H1 (cell line): ENCODE measurements around the gene SRSF8. TPM values are rescaled to one million over a fixed set of nuclear protein-coding genes. Genes with fewer than 3 reads are reported as not detected.

Experiments used
- CTCF ChIA-PET: fragments of 300-600 bp; sonication (Branson Sonifier 250); formaldehyde crosslinking; loops from one replicate; lab custom pipeline; 2021; ENCODE audit not compliant: partially characterized antibody; lab: Charles Lee
- POLR2A ChIA-PET: fragments of 300-600 bp; sonication (Branson Sonifier 250); formaldehyde crosslinking; loops from one replicate; lab custom pipeline; 2021; ENCODE audit warnings: inconsistent platforms; ENCODE audit not compliant: partially characterized antibody; lab: Charles Lee
- DNase-seq, 2 experiments: peaks; one replicate each; pipeline versions ENCODE4 v3.0.0 to v3.0.0-alpha.2; 2010 to 2022; ENCODE audit warnings: low spot score in 2 of 2, low read depth in 1 of 2, mixed read lengths in 1 of 2
- FAIRE-seq: peaks from 2 replicates; lab custom pipeline; 2011; peaks lifted over from hg19 to GRCh38; lab: Jason Lieb, UNC
- H2AFZ ChIP-seq: 2 replicates; pipeline ENCODE4 v1.8.1; 2012; ENCODE audit warnings: low read length, inconsistent platforms
- H2AK5ac ChIP-seq: 2 replicates; pipeline ENCODE4 v1.6.1; 2013; ENCODE audit warnings: low read depth, low read length
- H2BK120ac ChIP-seq: replicated peaks from 2 replicates; pipeline ENCODE3; 2013; ENCODE audit warnings: low read depth, low read length, inconsistent platforms
- H2BK12ac ChIP-seq: 2 replicates; pipeline ENCODE4 v1.6.1; 2013; ENCODE audit warnings: low read depth, low read length
- H2BK15ac ChIP-seq: 2 replicates; pipeline ENCODE4 v1.6.1; 2013; ENCODE audit warnings: low read length
- H2BK20ac ChIP-seq: 2 replicates; pipeline ENCODE4 v1.6.1; 2013; ENCODE audit warnings: low read length
- H2BK5ac ChIP-seq: 2 replicates; pipeline ENCODE4 v1.6.1; 2013; ENCODE audit warnings: low read depth, low read length
- H3K14ac ChIP-seq: 2 replicates; pipeline ENCODE4 v1.6.1; 2013; ENCODE audit warnings: inconsistent platforms; ENCODE audit not compliant: insufficient read length
- H3K18ac ChIP-seq: 2 replicates; pipeline ENCODE4 v1.6.1; 2013; ENCODE audit warnings: low read length; ENCODE audit errors: extremely low read depth
- H3K23ac ChIP-seq: 2 replicates; pipeline ENCODE4 v1.6.1; 2013; ENCODE audit warnings: inconsistent platforms; ENCODE audit not compliant: insufficient read length
- H3K23me2 ChIP-seq: 2 replicates; pipeline ENCODE4 v1.6.1; 2013; ENCODE audit warnings: low read depth, low read length
- H3K27ac ChIP-seq: 2 replicates; pipeline ENCODE4 v1.6.1; 2011; ENCODE audit warnings: low read depth, low read length, inconsistent platforms
- H3K27me3 ChIP-seq, 4 experiments: replicated peaks in 1 of 4; 1 replicate in 1 of 4; 2 replicates in 3 of 4; pipeline versions ENCODE4 v1.6.1 to v1.8.1; 2011 to 2013; ENCODE audit warnings: low read length in 3 of 4, mild to moderate bottlenecking in 3 of 4, inconsistent platforms in 2 of 4, mixed read lengths in 2 of 4, moderate library complexity in 1 of 4; ENCODE audit not compliant: control insufficient read depth in 3 of 4, insufficient read depth in 3 of 4; ENCODE audit errors: extremely low read depth in 1 of 4
- H3K36me3 ChIP-seq, 4 experiments: 2 replicates each; pipeline versions ENCODE4 v1.6.1 to v1.8.1; 2011 to 2013; ENCODE audit warnings: mild to moderate bottlenecking in 4 of 4, low read length in 3 of 4, moderate library complexity in 2 of 4, control low read depth in 1 of 4, inconsistent platforms in 1 of 4; ENCODE audit not compliant: insufficient read depth in 4 of 4, control insufficient read depth in 2 of 4
- H3K4ac ChIP-seq: replicated peaks from 2 replicates; pipeline ENCODE3; 2013; ENCODE audit warnings: low read length, low read depth, mixed read lengths, inconsistent platforms; ENCODE audit not compliant: insufficient read length
- H3K4me1 ChIP-seq, 4 experiments: replicated peaks in 1 of 4; 1 replicate in 1 of 4; 2 replicates in 3 of 4; pipeline versions ENCODE4 v1.6.1 to v1.8.1; 2011 to 2013; ENCODE audit warnings: low read length in 3 of 4, inconsistent platforms in 2 of 4, mixed read lengths in 1 of 4; ENCODE audit not compliant: insufficient read depth in 4 of 4, control insufficient read depth in 3 of 4
- H3K4me2 ChIP-seq, 2 experiments: 2 replicates each; pipeline versions ENCODE4 v1.6.1 to v1.8.1; 2011 to 2013; ENCODE audit warnings: low read depth in 2 of 2, low read length in 2 of 2, control low read depth in 1 of 2, inconsistent platforms in 1 of 2, mild to moderate bottlenecking in 1 of 2; ENCODE audit not compliant: insufficient read depth in 1 of 2
- H3K4me3 ChIP-seq, 4 experiments: fragments of 200-600, 300-600 bp in 1 of 4; sonication (generic), shearing (Covaris generic), sonication (Bioruptor Twin) in 1 of 4; 2 replicates each; pipeline versions ENCODE4 v1.5.1 to v1.8.1; 2011 to 2016; ENCODE audit warnings: low read length in 4 of 4, low read depth in 3 of 4, control low read depth in 2 of 4, inconsistent platforms in 2 of 4, mild to moderate bottlenecking in 2 of 4, mixed read lengths in 1 of 4, moderate library complexity in 1 of 4; ENCODE audit not compliant: insufficient read depth in 2 of 4; ENCODE audit errors: extremely low read depth in 1 of 4
- H3K56ac ChIP-seq: replicated peaks from 2 replicates; pipeline ENCODE3; 2013; ENCODE audit warnings: low read depth, mild to moderate bottlenecking, mixed read lengths, low read length, inconsistent platforms; ENCODE audit not compliant: insufficient read length
- H3K79me1 ChIP-seq: 2 replicates; pipeline ENCODE4 v1.6.1; 2013; ENCODE audit warnings: low read depth, low read length, control low read depth
- H3K79me2 ChIP-seq, 2 experiments: 2 replicates each; pipeline versions ENCODE4 v1.6.1 to v1.8.1; 2012 to 2013; ENCODE audit warnings: low read length in 2 of 2, mild to moderate bottlenecking in 2 of 2, inconsistent platforms in 1 of 2; ENCODE audit not compliant: insufficient read depth in 2 of 2, control insufficient read depth in 1 of 2
- H3K9ac ChIP-seq, 4 experiments: replicated peaks in 1 of 4; 1 replicate in 1 of 4; 2 replicates in 3 of 4; pipeline versions ENCODE4 v1.6.1 to v1.8.1; 2011 to 2013; ENCODE audit warnings: low read depth in 3 of 4, low read length in 3 of 4, control low read depth in 2 of 4, mild to moderate bottlenecking in 2 of 4, moderate library complexity in 2 of 4, inconsistent platforms in 1 of 4; ENCODE audit errors: extremely low read depth in 1 of 4
- H3K9me3 ChIP-seq, 2 experiments: 2 replicates each; pipeline versions ENCODE4 v1.6.1 to v1.8.1; 2012 to 2013; ENCODE audit warnings: mild to moderate bottlenecking in 2 of 2, moderate library complexity in 2 of 2, control low read depth in 1 of 2, inconsistent platforms in 1 of 2, low read depth in 1 of 2, low read length in 1 of 2, mixed read lengths in 1 of 2; ENCODE audit not compliant: insufficient read depth in 2 of 2
- H4K20me1 ChIP-seq, 2 experiments: replicated peaks in 1 of 2; 2 replicates each; pipeline versions ENCODE3 to v1.8.1; 2011 to 2013; ENCODE audit warnings: inconsistent platforms in 2 of 2, low read length in 2 of 2, mild to moderate bottlenecking in 1 of 2; ENCODE audit not compliant: insufficient read depth in 2 of 2, control insufficient read depth in 1 of 2
- H4K5ac ChIP-seq: 2 replicates; pipeline ENCODE4 v1.6.1; 2013; ENCODE audit warnings: low read length, low read depth, mixed read lengths, inconsistent platforms; ENCODE audit not compliant: insufficient read length
- H4K8ac ChIP-seq: 2 replicates; pipeline ENCODE4 v1.8.0; 2013; ENCODE audit warnings: mild to moderate bottlenecking, moderate library complexity, low read length, inconsistent platforms; ENCODE audit not compliant: insufficient read depth; ENCODE audit errors: extremely low read depth
- H4K91ac ChIP-seq: replicated peaks from 2 replicates; pipeline ENCODE3; 2013; ENCODE audit warnings: low read length, mixed read lengths, inconsistent platforms; ENCODE audit not compliant: insufficient read length
- EZH2 ChIP-seq: fragments of 200-600 bp; sonication (generic); IDR thresholded peaks from 2 replicates; pipeline ENCODE4 v1.7.1; 2012; ENCODE audit warnings: low read depth, mild to moderate bottlenecking, moderate library complexity, low read length, inconsistent platforms; ENCODE audit not compliant: severe bottlenecking
- TCF12 ChIP-seq: IDR thresholded peaks from 2 replicates; pipeline ENCODE4 v1.6.1; 2011; ENCODE audit warnings: low read depth, mild to moderate bottlenecking, low read length
- WGBS, 2 experiments: shearing (Covaris generic) in 1 of 2; methylation state at CpG; one replicate each; pipeline versions ENCODE4 v1.1.6 to v1.1.7; 2013 to 2015; ENCODE audit warnings: low lambda C conversion rate in 2 of 2, mixed read lengths in 2 of 2, inconsistent platforms in 1 of 2, low coverage in 1 of 2, missing lambda C conversion rate in 1 of 2; ENCODE audit not compliant: insufficient replicate concordance in 2 of 2, insufficient coverage in 1 of 2, insufficient read length in 1 of 2; ENCODE audit errors: extremely low coverage in 1 of 2, missing lambda C conversion rate in 1 of 2; 5-methylcytosine and 5-hydroxymethylcytosine counted together
- polyA plus RNA-seq, 7 experiments: library from polyadenylated mRNA; depleted of rRNA in 3 of 7; stranded (reverse) in 5 of 7; unstranded in 2 of 7; fragments of >200 nt in 5 of 7; fragments of 200-250 nt in 2 of 7; gene quantifications; 1 replicate in 5 of 7; 2 replicates in 1 of 7; 4 replicates in 1 of 7; pipeline versions ENCODE4 v1.2.1 to v1.2.3, GENCODE V29; 2011 to 2013; ENCODE audit warnings: missing spikeins in 2 of 7, mixed read lengths in 2 of 7
- total RNA-seq: library from RNA; stranded (reverse); fragmentation: NEBNext Ultra II Directional; extraction: Animal tissue kit (Norgen Biotek cat#: 25700); gene quantifications from 2 replicates; pipeline ENCODE4 v1.2.1, GENCODE V29; 2021

SRSF8 gene
- total and polyA plus RNA-seq, 2 of the 8 experiments (the other 6 are each of a cell fraction or from before 2014, with no cell fraction given), result 13.2 to 18.5 TPM

DNA sequence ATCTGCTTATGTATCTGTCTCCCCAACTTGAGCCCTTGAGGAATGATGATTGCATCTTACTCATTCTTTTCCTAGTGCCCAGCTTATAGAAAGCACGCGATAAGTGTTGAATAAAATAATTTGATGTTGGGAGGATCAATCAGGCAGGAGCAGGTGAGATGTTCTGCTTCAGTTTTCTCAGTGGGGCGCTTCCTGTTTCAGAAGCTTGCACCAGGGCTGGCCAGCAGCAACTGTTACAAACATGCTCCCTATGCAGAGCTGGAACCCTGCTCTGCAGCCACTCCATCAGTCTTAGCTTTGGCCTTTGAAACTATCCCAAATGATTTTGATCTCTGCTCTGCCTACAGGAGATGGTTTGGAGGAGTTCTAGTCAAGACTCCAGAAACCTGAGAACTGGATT lies 26.8 kb downstream of the SRSF8 start:
- WGBS, 2 experiments, result 86% methylated on average over 3 of the region's 3 CpGs; no CpG with 5 or more reads in 1 of the 2 experiments
- Histone ChIP-seq H3K56ac (no peak overlapping the region), H2AK5ac (no peak overlapping the region), H3K4me1 (peaks cover 0 to 6% (median 3%) of the 10 kb centered on the region in 4 experiments; a peak in 6 of 7 replicates), H3K27me3 (peaks cover 4 to 31% (median 25%) of the 10 kb centered on the region in 4 experiments), H3K18ac (no peak overlapping the region), H4K20me1 (no peaks in the 10 kb centered on the region), H3K36me3 (no peaks in the 10 kb centered on the region), H3K4me2 (no peak overlapping the region), H2BK120ac (no peak overlapping the region), H3K79me2 (no peaks in the 10 kb centered on the region), H4K8ac (no peak overlapping the region), H3K14ac (no peak overlapping the region), H3K23me2 (peaks cover 11% of the 10 kb centered on the region), H2AFZ (no peak overlapping the region), H2BK5ac (no peak overlapping the region), H4K5ac (no peak overlapping the region), H4K91ac (no peak overlapping the region), H2BK20ac (no peak overlapping the region), H3K23ac (no peak overlapping the region), H2BK12ac (no peak overlapping the region), H2BK15ac (no peak overlapping the region), H3K4ac (no peak overlapping the region), H3K9ac (no peak overlapping the region), H3K4me3 (no peak overlapping the region), H3K9me3 (no peaks in the 10 kb centered on the region), H3K27ac (no peak overlapping the region), H3K79me1 (no peaks in the 10 kb centered on the region)
- FAIRE-seq (no peak), DNase-seq (no peak)
- ChIA-PET CTCF (interaction anchor here (0.7 to 9.0 kb wide), 14 partner anchors 12 to 362 kb away, joined by 3 to 127 read pairs (median 7); partner anchors contain the start of gene SRSF8), POLR2A (interaction anchor here (0.9 to 5.6 kb wide), 4 partner anchors 13 to 42 kb away, joined by 3 to 44 read pairs (median 3); partner anchors contain the start of gene SRSF8)
- TF ChIP-seq EZH2, result no peak
- TF ChIP-seq TCF12, result no peak
